ENCODE data around the gene LRRC4C. TPM values are rescaled to one million over a fixed set of nuclear protein-coding genes. Genes with fewer than 3 reads are reported as not detected.

Gene LRRC4C
- total RNA-seq, 2 donors from 2014 or later, result 0.42 TPM; not detected in 1

DNA sequence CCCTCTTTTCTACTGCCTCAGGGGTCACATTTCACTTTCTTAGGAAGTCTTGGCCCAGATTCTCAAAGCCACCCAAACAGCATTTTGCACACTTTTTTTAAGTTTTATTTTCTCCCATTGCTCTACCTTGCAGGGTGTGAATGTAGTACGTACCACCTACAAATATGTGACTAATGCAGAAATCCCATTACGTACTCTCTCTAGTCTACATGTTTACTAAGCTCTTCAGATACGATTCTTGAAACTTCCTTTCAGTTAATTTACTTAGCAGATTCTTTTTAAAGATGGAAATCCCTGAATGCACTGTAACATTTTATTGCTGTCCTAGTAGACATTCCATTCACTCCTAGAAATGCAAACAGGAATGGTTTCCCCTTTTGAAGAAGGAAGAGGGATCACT is 61.3 kb downstream of the LRRC4C start:
- Histone ChIP-seq H3K4me1 (no peaks in the 10 kb centered on the region), H3K9me3 (no peaks in the 10 kb centered on the region), H3K9ac (ENCODE audit: low read depth in 2 of 2, low read length in 2 of 2) (no peak overlapping the region), H3K27me3 (no peaks in the 10 kb centered on the region), H3K36me3 (no peaks in the 10 kb centered on the region), H3K4me3 (no peak overlapping the region), H3K27ac (no peak overlapping the region)
- intact Hi-C loops (cut with DNase I), result no loop called here
- no peak for TF ChIP-seq CTCF (IDR thresholded peaks at IDR 0.05)
- no peak for DNase-seq

DNA sequence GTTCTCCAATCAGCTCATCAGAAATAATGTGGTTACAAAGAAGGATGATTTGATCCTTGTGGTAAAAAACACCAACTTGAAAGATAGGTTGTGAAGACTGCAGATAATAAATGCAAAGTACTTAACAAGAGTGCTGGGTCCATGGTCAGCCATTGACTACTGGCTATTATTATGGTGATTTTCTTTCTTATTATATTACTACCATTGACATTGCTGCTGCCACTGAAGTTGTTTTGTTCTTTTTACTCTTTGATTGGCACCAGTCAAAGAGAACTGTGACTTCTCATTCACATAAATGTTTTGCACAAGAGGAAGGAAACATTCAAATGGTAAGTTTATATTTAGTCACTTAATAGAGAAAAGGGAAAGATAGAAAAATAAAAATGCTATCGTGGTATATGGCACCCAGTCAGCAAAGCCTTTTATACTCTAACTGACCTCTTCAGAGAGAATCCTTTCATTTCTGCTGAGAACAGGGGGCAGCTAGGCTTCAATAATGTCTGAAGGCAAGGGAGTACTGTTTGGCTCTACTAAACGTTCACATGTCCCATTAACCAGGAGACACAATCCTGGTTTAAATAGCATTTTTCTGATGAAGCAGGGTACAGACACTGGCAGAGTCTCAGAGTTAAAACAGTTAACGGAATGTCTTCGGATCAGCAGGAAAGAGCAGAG is 64.8 kb downstream of the LRRC4C start:
- no peaks in the 10 kb centered on the region for H3K4me1 ChIP-seq
- H3K36me3 ChIP-seq, result no peaks in the 10 kb centered on the region
- no peak for TF ChIP-seq CTCF (IDR thresholded peaks at IDR 0.05)
- DNase-seq, result no peak
- H3K27ac ChIP-seq, result no peak overlapping the region
- H3K4me3 ChIP-seq, result no peak overlapping the region
- intact Hi-C loops (cut with DNase I), result no loop called here
- no peaks in the 10 kb centered on the region for H3K27me3 ChIP-seq
- no peaks in the 10 kb centered on the region for H3K9me3 ChIP-seq
- H3K9ac ChIP-seq (ENCODE audit: low read depth in 2 of 2, low read length in 2 of 2), result no peak overlapping the region

DNA sequence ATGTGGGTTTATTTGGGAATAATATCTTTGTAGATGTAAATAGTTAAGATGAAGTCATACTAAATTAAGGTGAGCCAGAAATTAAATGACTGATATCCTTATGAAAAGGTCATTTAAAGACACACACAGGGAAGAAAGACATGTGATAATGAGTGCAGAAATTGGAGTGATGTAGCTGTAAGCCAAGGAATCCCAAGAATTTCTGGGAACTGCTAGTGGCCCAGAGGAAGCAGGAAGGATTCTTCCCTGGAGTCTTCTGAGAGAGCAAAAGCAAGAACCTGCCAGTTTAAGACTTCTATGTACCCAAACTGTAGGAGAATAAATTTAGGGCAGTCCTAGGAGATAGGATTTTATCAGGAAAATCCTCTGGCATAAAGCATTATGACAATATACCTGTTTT is 66.9 kb downstream of the LRRC4C start:
- TF ChIP-seq CTCF (IDR thresholded peaks at IDR 0.05), result no peak
- intact Hi-C loops (cut with DNase I), result no loop called here
- Histone ChIP-seq H3K4me1 (no peaks in the 10 kb centered on the region), H3K9me3 (no peaks in the 10 kb centered on the region), H3K4me3 (no peak overlapping the region), H3K36me3 (no peaks in the 10 kb centered on the region), H3K27ac (no peak overlapping the region), H3K27me3 (no peaks in the 10 kb centered on the region), H3K9ac (ENCODE audit: low read depth in 2 of 2, low read length in 2 of 2) (no peak overlapping the region)
- no peak for DNase-seq

DNA sequence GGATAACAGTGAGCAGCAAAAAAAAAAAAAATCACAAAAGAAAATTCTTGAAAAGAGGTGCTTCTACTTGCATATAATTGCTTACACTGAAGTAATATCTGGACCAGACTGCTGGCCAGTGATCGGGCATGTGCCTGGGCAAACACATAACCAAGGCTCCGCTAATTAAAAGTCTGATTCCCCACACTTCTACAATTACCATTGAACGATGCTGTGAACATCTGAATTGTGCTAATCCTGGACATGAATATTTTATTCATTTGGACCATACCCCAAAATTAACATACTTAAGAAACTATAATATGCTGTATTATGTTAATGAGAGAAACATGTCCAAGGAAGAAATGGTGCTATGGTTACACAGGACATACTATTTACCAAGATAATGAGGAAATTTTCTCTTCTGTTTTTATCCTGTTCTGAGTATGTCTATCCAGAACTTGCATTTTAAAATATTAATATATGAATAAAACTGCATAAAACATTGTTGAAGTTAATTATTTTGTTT is 69.8 kb downstream of the LRRC4C start:
- TF ChIP-seq CTCF (IDR thresholded peaks at IDR 0.05), result no peak
- no peaks in the 10 kb centered on the region for H3K27me3 ChIP-seq
- intact Hi-C loops (cut with DNase I), result no loop called here

DNA sequence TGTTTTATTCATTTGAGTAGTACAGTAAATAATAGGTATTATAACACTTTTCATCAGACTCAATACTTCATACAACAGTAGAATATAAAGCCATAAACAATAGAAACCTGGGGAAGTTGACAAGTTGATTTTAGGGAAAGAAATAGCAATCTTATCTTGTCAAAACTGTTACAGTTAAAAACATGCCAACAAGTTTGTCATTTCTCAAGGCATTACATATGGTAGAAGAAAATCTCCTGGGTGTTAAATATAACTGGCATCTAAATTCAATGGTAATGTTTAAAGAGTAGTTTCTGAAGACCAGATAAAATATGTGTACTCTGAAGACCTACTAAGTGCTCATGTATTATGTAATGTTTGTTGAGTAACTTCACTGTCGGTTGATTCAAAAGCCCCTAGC is 75.1 kb downstream of the LRRC4C start:
- Histone ChIP-seq H3K27ac (no peak overlapping the region), H3K36me3 (no peaks in the 10 kb centered on the region), H3K27me3 (no peaks in the 10 kb centered on the region), H3K4me3 (no peak overlapping the region), H3K4me1 (no peaks in the 10 kb centered on the region), H3K9me3 (no peaks in the 10 kb centered on the region), H3K9ac (ENCODE audit: low read depth in 2 of 2, low read length in 2 of 2) (no peak overlapping the region)
- no peak for TF ChIP-seq CTCF (IDR thresholded peaks at IDR 0.05)
- intact Hi-C loops (cut with DNase I), result no loop called here
- no peak for DNase-seq

More for the DNA sequence above, 69.8 kb downstream of the LRRC4C start:
- H3K27ac ChIP-seq, result no peak overlapping the region
- H3K36me3 ChIP-seq, result no peaks in the 10 kb centered on the region
- H3K9ac ChIP-seq (ENCODE audit: low read depth in 2 of 2, low read length in 2 of 2), result no peak overlapping the region
- no peaks in the 10 kb centered on the region for H3K4me1 ChIP-seq
- DNase-seq, result no peak
- H3K9me3 ChIP-seq, result no peaks in the 10 kb centered on the region
- no peak overlapping the region for H3K4me3 ChIP-seq
